ENCODE data around the gene DRD3.

Gene DRD3

GRCh38 chr3:114178770-114179368 is at the start of gene DRD3:
TSS of gene DRD3 (minus strand) at chr3:114179052. CDS start at chr3:114171992, 7,060 bp downstream.
- no peak for DNase-seq

GRCh38 chr3:114227076-114227475 is 48.2 kb upstream of the DRD3 start:
- DNase-seq, result no peak

GRCh38 chr3:114226313-114226712 is 47.5 kb upstream of the DRD3 start:
- no peak for DNase-seq

- no peak for DNase-seq
Measured at GRCh38 chr3:114223143-114223542, 44.3 kb upstream of the DRD3 start.

GRCh38 chr3:114221881-114222264 is 43.0 kb upstream of the DRD3 start:
- no peak for DNase-seq

- no peak for DNase-seq
Measured at GRCh38 chr3:114221165-114221880, 42.5 kb upstream of the DRD3 start.

GRCh38 chr3:114219741-114220140 is 40.9 kb upstream of the DRD3 start:
- DNase-seq, result no peak

- DNase-seq, result no peak
Measured at GRCh38 chr3:114218578-114219185, 39.8 kb upstream of the DRD3 start.

GRCh38 chr3:114218006-114218405 is 39.2 kb upstream of the DRD3 start:
- no peak for DNase-seq

- DNase-seq, result no peak
Measured at GRCh38 chr3:114217266-114217665, 38.4 kb upstream of the DRD3 start.

GRCh38 chr3:114216186-114216970 is 37.5 kb upstream of the DRD3 start:
- no peak for DNase-seq

- DNase-seq, result no peak
Measured at GRCh38 chr3:114214542-114215341, 35.9 kb upstream of the DRD3 start.

- peak; percentile 3 for DNase-seq
Measured at GRCh38 chr3:114213627-114214541, 35.0 kb upstream of the DRD3 start.

- DNase-seq, result no peak
Measured at GRCh38 chr3:114213292-114213626, 34.4 kb upstream of the DRD3 start.

GRCh38 chr3:114212646-114213045 is 33.8 kb upstream of the DRD3 start:
- DNase-seq, result no peak

- DNase-seq, result no peak
Measured at GRCh38 chr3:114207768-114208167, 28.9 kb upstream of the DRD3 start.

GRCh38 chr3:114206342-114206741 is 27.5 kb upstream of the DRD3 start:
- DNase-seq, result no peak

GRCh38 chr3:114205541-114205940 is 26.7 kb upstream of the DRD3 start:
- no peak for DNase-seq

- DNase-seq, result no peak
Measured at GRCh38 chr3:114194750-114195149, 15.9 kb upstream of the DRD3 start.

- no peak for DNase-seq
Measured at GRCh38 chr3:114192136-114192535, 13.3 kb upstream of the DRD3 start.

GRCh38 chr3:114186501-114186900 is 7.6 kb upstream of the DRD3 start:
- no peak for DNase-seq

- peak; percentile 39 for DNase-seq
Measured at GRCh38 chr3:114179575-114179974, 723 bp upstream of the DRD3 start.

Measured in DMS153 (cell line).